Astrocyte (in vitro differentiated cells and primary cell): ENCODE data around the gene PCDHA5. TPM values are rescaled to one million over a fixed set of nuclear protein-coding genes. Genes with fewer than 3 reads are reported as not detected.
"Not testable (repeated sequence)": the region's sequence is repeated elsewhere in the genome, so short reads cannot be mapped to it uniquely, and the experiment has no call there.

Experiments
- DNase-seq: peaks from one replicate; pipeline ENCODE4 v3.0.0-alpha.2; 2010; ENCODE audit warnings: low read depth
- FAIRE-seq: peaks from 2 replicates; lab custom pipeline; 2011; peaks lifted over from hg19 to GRCh38; lab: Jason Lieb, UNC
- H2AFZ ChIP-seq: 2 replicates; pipeline ENCODE4 v1.6.0; 2012; ENCODE audit warnings: low read depth, low read length, inconsistent platforms
- H3K27ac ChIP-seq: 2 replicates; pipeline ENCODE4 v1.5.1; 2011; ENCODE audit warnings: low read depth, low read length, inconsistent platforms
- H3K27me3 ChIP-seq: 2 replicates; pipeline ENCODE4 v1.6.0; 2011; ENCODE audit warnings: low read length, inconsistent platforms; ENCODE audit not compliant: insufficient read depth
- H3K36me3 ChIP-seq: 2 replicates; pipeline ENCODE4 v1.5.1; 2011; ENCODE audit warnings: low read length, inconsistent platforms; ENCODE audit not compliant: insufficient read depth
- H3K4me1 ChIP-seq: 2 replicates; pipeline ENCODE4 v1.5.1; 2011; ENCODE audit warnings: low read length, inconsistent platforms; ENCODE audit not compliant: insufficient read depth
- H3K4me2 ChIP-seq: 2 replicates; pipeline ENCODE4 v1.6.0; 2012; ENCODE audit warnings: low read length, inconsistent platforms
- H3K4me3 ChIP-seq: 2 replicates; pipeline ENCODE4 v1.5.1; 2011; ENCODE audit warnings: low read depth, mild to moderate bottlenecking, low read length, inconsistent platforms; ENCODE audit not compliant: insufficient read depth
- H3K79me2 ChIP-seq: 2 replicates; pipeline ENCODE4 v1.6.0; 2012; ENCODE audit warnings: mild to moderate bottlenecking, low read length, inconsistent platforms; ENCODE audit not compliant: insufficient read depth
- H3K9ac ChIP-seq: 2 replicates; pipeline ENCODE4 v1.6.0; 2012; ENCODE audit warnings: mild to moderate bottlenecking, low read length, inconsistent platforms
- H3K9me3 ChIP-seq: 2 replicates; pipeline ENCODE4 v1.5.1; 2012; ENCODE audit warnings: low read depth, mild to moderate bottlenecking, low read length, inconsistent platforms; ENCODE audit not compliant: insufficient read depth
- H4K20me1 ChIP-seq: 2 replicates; pipeline ENCODE4 v1.6.0; 2012; ENCODE audit warnings: low read length, inconsistent platforms; ENCODE audit not compliant: insufficient read depth
- H3K27ac Mint-ChIP-seq: one replicate; pipeline ENCODE4 v1.8.0; 2021; ENCODE audit warnings: mild to moderate bottlenecking, mixed read lengths; ENCODE audit not compliant: unreplicated experiment
- H3K27me3 Mint-ChIP-seq: one replicate; pipeline ENCODE4 v1.8.0; 2021; ENCODE audit warnings: low read depth, mixed read lengths; ENCODE audit not compliant: unreplicated experiment
- H3K36me3 Mint-ChIP-seq: one replicate; pipeline ENCODE4 v1.8.0; 2021; ENCODE audit warnings: low read depth, mixed read lengths; ENCODE audit not compliant: unreplicated experiment
- H3K4me1 Mint-ChIP-seq: one replicate; pipeline ENCODE4 v1.8.0; 2021; ENCODE audit warnings: low read depth, mixed read lengths; ENCODE audit not compliant: unreplicated experiment
- H3K4me3 Mint-ChIP-seq: one replicate; pipeline ENCODE4 v1.8.0; 2021; ENCODE audit warnings: mild to moderate bottlenecking, moderate library complexity, mixed read lengths; ENCODE audit not compliant: unreplicated experiment
- H3K9me3 Mint-ChIP-seq: one replicate; pipeline ENCODE4 v1.8.0; 2021; ENCODE audit warnings: mild to moderate bottlenecking, mixed read lengths; ENCODE audit not compliant: unreplicated experiment
- EZH2 ChIP-seq: IDR thresholded peaks from 2 replicates; pipeline ENCODE4 v1.6.1; 2012; ENCODE audit warnings: mild to moderate bottlenecking, low read length, inconsistent platforms; ENCODE audit not compliant: insufficient read depth
- total RNA-seq: library from RNA; stranded (reverse); gene quantifications from 2 replicates; pipeline ENCODE4 v1.2.1, GENCODE V29; 2021
- TF ChIP-seq, protein P1 (sequence below): IDR thresholded peaks from 2 replicates; pipeline ENCODE4 v1.5.1; 2011; ENCODE audit warnings: low read depth, mild to moderate bottlenecking, inconsistent platforms, low read length, moderate library complexity; ENCODE audit not compliant: insufficient read depth

The PCDHA5 gene
- total RNA-seq, 1 donor from 2014 or later: 1.7 TPM

DNA sequence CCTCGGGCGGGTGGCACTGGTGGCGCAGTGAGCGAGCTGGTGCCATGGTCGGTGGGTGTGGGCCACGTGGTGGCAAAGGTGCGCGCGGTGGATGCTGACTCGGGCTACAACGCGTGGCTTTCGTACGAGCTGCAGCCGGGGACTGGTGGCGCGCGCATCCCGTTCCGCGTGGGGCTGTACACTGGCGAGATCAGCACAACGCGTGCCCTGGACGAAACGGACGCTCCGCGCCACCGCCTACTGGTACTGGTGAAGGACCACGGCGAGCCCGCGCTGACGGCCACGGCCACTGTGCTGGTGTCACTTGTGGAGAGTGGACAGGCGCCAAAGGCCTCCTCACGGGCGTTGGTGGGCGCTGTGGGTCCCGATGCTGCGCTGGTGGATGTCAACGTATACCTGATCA lies 12.5 kb upstream of the PCDHA5 start:
- no peaks in the 10 kb centered on the region for H3K36me3 ChIP-seq
- H3K27me3 Mint-ChIP-seq: no peaks in the 10 kb centered on the region
- H3K79me2 ChIP-seq: no peaks in the 10 kb centered on the region
- no peak overlapping the region for H3K4me3 Mint-ChIP-seq
- no peak for FAIRE-seq
- no peak overlapping the region for H3K4me3 ChIP-seq
- H4K20me1 ChIP-seq: no peaks in the 10 kb centered on the region
- no peak overlapping the region for H3K4me2 ChIP-seq
- no peak overlapping the region for H3K27ac Mint-ChIP-seq
- H3K9ac ChIP-seq: no peak overlapping the region
- no peaks in the 10 kb centered on the region for H3K4me1 ChIP-seq
- peaks cover 13% of the 10 kb centered on the region for H3K9me3 ChIP-seq
- H3K27ac ChIP-seq: no peak overlapping the region
- peaks cover 2% of the 10 kb centered on the region for H3K9me3 Mint-ChIP-seq
- no peak for DNase-seq
- no peak for TF ChIP-seq EZH2
- TF ChIP-seq, protein P1, sequence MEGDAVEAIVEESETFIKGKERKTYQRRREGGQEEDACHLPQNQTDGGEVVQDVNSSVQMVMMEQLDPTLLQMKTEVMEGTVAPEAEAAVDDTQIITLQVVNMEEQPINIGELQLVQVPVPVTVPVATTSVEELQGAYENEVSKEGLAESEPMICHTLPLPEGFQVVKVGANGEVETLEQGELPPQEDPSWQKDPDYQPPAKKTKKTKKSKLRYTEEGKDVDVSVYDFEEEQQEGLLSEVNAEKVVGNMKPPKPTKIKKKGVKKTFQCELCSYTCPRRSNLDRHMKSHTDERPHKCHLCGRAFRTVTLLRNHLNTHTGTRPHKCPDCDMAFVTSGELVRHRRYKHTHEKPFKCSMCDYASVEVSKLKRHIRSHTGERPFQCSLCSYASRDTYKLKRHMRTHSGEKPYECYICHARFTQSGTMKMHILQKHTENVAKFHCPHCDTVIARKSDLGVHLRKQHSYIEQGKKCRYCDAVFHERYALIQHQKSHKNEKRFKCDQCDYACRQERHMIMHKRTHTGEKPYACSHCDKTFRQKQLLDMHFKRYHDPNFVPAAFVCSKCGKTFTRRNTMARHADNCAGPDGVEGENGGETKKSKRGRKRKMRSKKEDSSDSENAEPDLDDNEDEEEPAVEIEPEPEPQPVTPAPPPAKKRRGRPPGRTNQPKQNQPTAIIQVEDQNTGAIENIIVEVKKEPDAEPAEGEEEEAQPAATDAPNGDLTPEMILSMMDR: no peak
- H3K36me3 Mint-ChIP-seq: peaks cover 9% of the 10 kb centered on the region
- no peak overlapping the region for H2AFZ ChIP-seq
- peaks cover 2% of the 10 kb centered on the region for H3K4me1 Mint-ChIP-seq
- H3K27me3 ChIP-seq: no peaks in the 10 kb centered on the region

DNA sequence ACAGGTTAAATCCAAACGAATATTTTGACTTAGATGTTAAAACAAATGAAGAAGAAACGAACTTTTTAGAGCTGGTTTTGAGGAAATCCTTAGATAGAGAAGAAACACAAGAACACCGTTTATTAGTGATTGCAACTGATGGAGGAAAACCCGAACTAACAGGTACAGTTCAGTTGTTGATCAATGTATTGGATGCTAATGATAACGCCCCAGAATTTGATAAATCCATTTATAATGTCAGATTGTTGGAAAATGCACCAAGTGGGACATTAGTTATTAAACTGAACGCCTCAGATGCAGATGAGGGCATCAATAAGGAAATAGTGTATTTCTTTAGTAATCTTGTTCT lies 842 bp downstream of the PCDHA5 start:
- H3K4me1 ChIP-seq: no peaks in the 10 kb centered on the region
- H3K36me3 ChIP-seq: no peaks in the 10 kb centered on the region
- no peaks in the 10 kb centered on the region for H4K20me1 ChIP-seq
- TF ChIP-seq, protein P1: no peak
- TF ChIP-seq EZH2: no peak
- peaks cover 9% of the 10 kb centered on the region for H3K9me3 ChIP-seq
- no peaks in the 10 kb centered on the region for H3K4me1 Mint-ChIP-seq
- no peak overlapping the region for H3K4me2 ChIP-seq
- FAIRE-seq: no peak
- H3K4me3 Mint-ChIP-seq: no peak overlapping the region
- H3K27ac Mint-ChIP-seq: no peak overlapping the region
- no peak overlapping the region for H2AFZ ChIP-seq
- no peak for DNase-seq
- no peak overlapping the region for H3K27ac ChIP-seq
- H3K36me3 Mint-ChIP-seq: peaks cover 8% of the 10 kb centered on the region
- H3K27me3 ChIP-seq: no peaks in the 10 kb centered on the region
- H3K9ac ChIP-seq: no peak overlapping the region
- no peaks in the 10 kb centered on the region for H3K27me3 Mint-ChIP-seq
- H3K79me2 ChIP-seq: no peaks in the 10 kb centered on the region
- no peak overlapping the region for H3K4me3 ChIP-seq
- no peaks in the 10 kb centered on the region for H3K9me3 Mint-ChIP-seq

DNA sequence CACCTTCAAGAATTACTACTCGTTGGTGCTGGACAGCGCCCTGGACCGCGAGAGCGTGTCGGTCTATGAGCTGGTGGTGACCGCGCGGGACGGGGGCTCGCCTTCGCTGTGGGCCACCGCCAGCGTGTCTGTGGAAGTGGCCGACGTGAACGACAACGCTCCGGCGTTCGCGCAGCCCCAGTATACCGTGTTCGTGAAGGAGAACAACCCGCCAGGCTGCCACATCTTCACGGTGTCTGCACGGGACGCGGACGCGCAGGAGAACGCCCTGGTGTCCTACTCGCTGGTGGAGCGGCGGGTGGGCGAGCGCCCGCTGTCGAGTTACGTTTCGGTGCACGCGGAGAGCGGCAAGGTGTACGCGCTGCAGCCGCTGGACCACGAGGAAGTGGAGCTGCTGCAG lies 1.6 kb downstream of the PCDHA5 start:
- not testable (repeated sequence) for DNase-seq, FAIRE-seq, H2AFZ ChIP-seq, H3K4me3 Mint-ChIP-seq, H3K79me2 ChIP-seq, H3K27ac Mint-ChIP-seq, H3K27me3 ChIP-seq, H3K4me1 ChIP-seq, H3K27me3 Mint-ChIP-seq, H3K9ac ChIP-seq, H3K36me3 ChIP-seq, H3K4me3 ChIP-seq, H3K9me3 Mint-ChIP-seq, H3K27ac ChIP-seq, H4K20me1 ChIP-seq, H3K4me2 ChIP-seq, H3K4me1 Mint-ChIP-seq
- H3K9me3 ChIP-seq: peaks cover 12% of the 10 kb centered on the region
- peaks cover 11% of the 10 kb centered on the region for H3K36me3 Mint-ChIP-seq
